Omental fat pad (tissue), 4 donors: Measurements from ENCODE around the gene GHRHR. TPM values are rescaled to one million over a fixed set of nuclear protein-coding genes. Genes with fewer than 3 reads are reported as not detected.

Experiments
- ATAC-seq: fragments of 150-250 bp; one replicate; pipeline ENCODE4 v1.9.1; 2016; ENCODE audit warnings: mild to moderate bottlenecking, moderate library complexity; ENCODE audit not compliant: low FRiP score
- DNase-seq: peaks from one replicate; pipeline ENCODE4 v3.0.0-alpha.2; 2019; ENCODE audit warnings: low spot score
- CTCF ChIP-seq, 3 donors: fragments of 450-650 bp; IDR thresholded peaks; one replicate each; pipeline ENCODE4 v1.5.1; 2016 to 2017; ENCODE audit warnings: antibody characterized with exemption in 3 of 3, mild to moderate bottlenecking in 3 of 3, moderate library complexity in 2 of 3
- total RNA-seq, 4 donors: library from RNA; depleted of rRNA; stranded (reverse); fragments of >200 nt; gene quantifications; one replicate each; pipeline ENCODE4 v1.1.0, GENCODE V29; 2016

Gene GHRHR
- total RNA-seq, result not detected

DNA sequence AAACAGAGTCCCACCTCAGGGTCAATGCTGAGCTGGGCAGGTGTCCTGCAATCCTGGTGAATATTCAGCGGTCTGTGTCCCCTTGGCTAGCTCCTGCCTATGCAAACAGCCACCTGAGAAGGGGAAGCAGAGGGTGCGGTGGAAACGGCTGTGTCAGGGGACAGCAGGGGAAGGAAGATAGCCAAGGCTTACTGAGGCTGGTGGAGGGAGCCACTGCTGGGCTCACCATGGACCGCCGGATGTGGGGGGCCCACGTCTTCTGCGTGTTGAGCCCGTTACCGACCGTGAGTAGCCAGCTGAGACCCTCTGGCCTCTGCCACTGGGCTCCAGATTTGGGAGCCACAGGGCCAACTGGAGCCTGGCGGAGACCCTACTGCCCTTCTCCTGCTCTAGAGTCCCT is at the start of gene GHRHR:
Gene GHRHR, plus strand, starts transcription at position 112 of the 400 bp plus-strand sequence. Its CDS starts 116 bp downstream, at position 228.
- ATAC-seq (no peak), DNase-seq (no peak)
- TF ChIP-seq CTCF (IDR thresholded peaks at IDR 0.05), result no peak

GRCh38 chr7:30914596-30914995 is 49.2 kb upstream of the GHRHR start:
- ATAC-seq (no peak), DNase-seq (no peak)
- TF ChIP-seq CTCF (IDR thresholded peaks at IDR 0.05), result no peak

DNA sequence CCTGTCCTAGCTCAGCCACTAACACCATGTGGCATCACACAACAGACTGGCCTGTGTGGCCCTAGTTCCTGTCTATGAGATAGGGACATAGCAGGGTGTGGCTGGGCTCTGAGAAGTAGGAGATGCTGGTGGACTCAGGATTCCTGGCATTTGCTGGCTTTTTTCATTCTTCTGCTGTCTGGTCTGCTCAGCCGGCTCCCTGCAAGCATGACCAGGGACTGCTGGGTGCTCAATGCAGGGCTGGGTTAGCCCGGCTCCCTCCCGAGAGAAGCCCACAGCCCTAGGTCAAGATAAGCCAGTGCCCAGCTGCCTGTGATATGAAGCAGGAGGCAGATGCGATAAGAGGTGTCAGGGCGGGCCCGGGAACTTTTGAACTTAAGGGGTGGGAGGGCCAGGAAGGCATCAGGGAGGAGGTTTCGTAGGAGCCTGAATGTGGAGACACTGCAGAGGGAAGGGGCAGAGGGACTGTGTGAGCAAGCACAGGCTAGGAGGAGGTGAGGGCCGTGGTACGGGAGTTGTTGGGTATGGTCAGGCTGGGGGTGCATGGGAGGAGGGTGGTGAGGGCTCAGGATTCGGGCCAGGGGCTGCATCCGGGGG is 48.6 kb upstream of the GHRHR start:
- TF ChIP-seq CTCF (IDR thresholded peaks at IDR 0.05), result no peak
- DNase-seq (no peak), ATAC-seq (no peak)

DNA sequence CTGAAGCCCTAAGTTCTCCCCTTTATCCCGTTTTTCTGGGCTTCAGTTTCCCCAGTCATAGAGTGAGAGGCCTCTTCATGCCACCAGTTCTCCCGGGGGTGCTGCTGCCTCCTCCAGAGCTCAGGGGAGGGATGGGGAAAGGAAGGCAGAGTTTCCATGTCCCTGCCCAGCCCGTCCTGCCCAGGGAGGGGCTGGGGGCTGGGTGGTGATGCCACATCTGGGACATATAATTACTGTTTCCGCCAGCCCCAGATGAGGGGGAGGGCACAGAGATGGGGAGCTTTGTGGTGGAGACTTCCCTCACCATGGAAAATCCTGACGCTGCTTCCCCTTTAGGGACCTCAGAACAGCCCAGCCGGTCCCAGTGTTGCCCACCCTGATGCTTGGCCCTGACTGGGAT is 48.0 kb upstream of the GHRHR start:
- no peak for ATAC-seq
- TF ChIP-seq CTCF (IDR thresholded peaks at IDR 0.05), result no peak

DNA sequence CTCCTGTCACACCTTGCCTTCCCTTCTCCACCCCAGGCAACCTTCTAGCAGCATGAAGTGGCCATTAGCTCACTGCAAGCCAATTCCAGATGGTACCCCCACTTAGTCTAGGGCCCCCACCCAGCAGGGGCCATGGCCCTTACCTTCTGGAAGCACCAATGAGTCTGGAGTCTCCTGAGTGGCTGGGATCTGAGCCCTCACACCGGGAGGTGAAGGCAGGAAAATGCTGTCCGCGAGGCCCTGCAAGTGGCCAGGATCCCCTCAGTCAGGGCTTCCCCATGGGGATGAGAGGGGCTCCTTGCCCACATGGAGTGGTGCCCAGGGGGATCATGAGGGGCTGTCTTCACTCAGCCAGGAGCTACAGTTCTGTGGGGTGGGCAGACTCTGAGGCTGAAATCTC is 47.5 kb upstream of the GHRHR start:
- TF ChIP-seq CTCF (IDR thresholded peaks at IDR 0.05), result no peak
- DNase-seq, result no peak
- no peak for ATAC-seq

More for the DNA sequence above, 48.0 kb upstream of the GHRHR start:
- no peak for DNase-seq

GRCh38 chr7:30916767-30917166 is 47.0 kb upstream of the GHRHR start:
- no peak for DNase-seq
- no peak for TF ChIP-seq CTCF (IDR thresholded peaks at IDR 0.05)
- ATAC-seq, result no peak

GRCh38 chr7:30917216-30917893 is 46.4 kb upstream of the GHRHR start:
- no peak for ATAC-seq
- no peak for TF ChIP-seq CTCF (IDR thresholded peaks at IDR 0.05)
- no peak for DNase-seq
